Measurements from ENCODE around the gene MRPL51. TPM values are rescaled to one million over a fixed set of nuclear protein-coding genes. Genes with fewer than 3 reads are reported as not detected.

Gene MRPL51
- total RNA-seq, 2 experiments from 2014 or later: 152 to 338 TPM

- Histone ChIP-seq H3K9me2 (ENCODE audit: insufficient read depth, low read length) (no peaks in the 10 kb centered on the region), H4K20me1 (ENCODE audit: insufficient read depth, low read length) (no peaks in the 10 kb centered on the region), H3K9me3 (ENCODE audit: low read length) (no peaks in the 10 kb centered on the region), H3K4me2 (ENCODE audit: low read length) (no peak overlapping the region), H3K79me2 (ENCODE audit: insufficient read depth, low read depth, low read length) (peaks cover 17% of the 10 kb centered on the region; the same call in 1 of the 2 replicates), H3K27ac (ENCODE audit: low read depth, low read length, poor library complexity, severe bottlenecking) (no peak overlapping the region), H3K4me1 (ENCODE audit: insufficient read depth, low read length, poor library complexity, severe bottlenecking) (peaks cover 14% of the 10 kb centered on the region), H3K4me3 (ENCODE audit: low read depth, low read length, poor library complexity, severe bottlenecking) (no peak overlapping the region), H3K36me3 (ENCODE audit: insufficient read depth, low read length) (peaks cover 89% of the 10 kb centered on the region), H2AFZ (ENCODE audit: low read length) (no peak overlapping the region)
- TF ChIP-seq EZH2phosphoT487 (IDR thresholded peaks at IDR 0.05; ENCODE audit: borderline replicate concordance, low read depth, low read length): no peak
- TF ChIP-seq CTCF (conservative IDR thresholded peaks at IDR 0.05; ENCODE audit: low read length): no peak
- DNase-seq (ENCODE audit: low spot score): no peak
- POLR2A ChIA-PET: interaction anchor here (1.2 kb wide), 1 partner anchor 21 kb away, joined by 3 read pairs; no protein-coding TSS in a partner anchor
- no TSS peak for BruUV-seq (replicated peaks)
- CTCF ChIA-PET (ENCODE audit: unreplicated experiment): interaction anchor here (1.8 kb wide), 1 partner anchor 10 kb away, joined by 4 read pairs; no protein-coding TSS in a partner anchor
- intact Hi-C loops (cut with micrococcal nuclease; ENCODE audit: unreplicated experiment): no loop called here
These were observed 35.6 kb upstream of the MRPL51 start for GRCh38 chr12:6528539-6529235.

GRCh38 chr12:6527711-6528110 is 34.6 kb upstream of the MRPL51 start:
- DNase-seq (ENCODE audit: low spot score): no peak
- H2AFZ ChIP-seq (ENCODE audit: low read length): no peak overlapping the region
- intact Hi-C loops (cut with micrococcal nuclease; ENCODE audit: unreplicated experiment): no loop called here
- no TSS peak for BruUV-seq (replicated peaks)
- H3K4me1 ChIP-seq (ENCODE audit: insufficient read depth, low read length, poor library complexity, severe bottlenecking): peaks cover 11% of the 10 kb centered on the region
- H3K27ac ChIP-seq (ENCODE audit: low read depth, low read length, poor library complexity, severe bottlenecking): no peak overlapping the region
- H3K79me2 ChIP-seq (ENCODE audit: insufficient read depth, low read depth, low read length): peaks cover 10% of the 10 kb centered on the region; the same call in 1 of the 2 replicates
- H3K9me2 ChIP-seq (ENCODE audit: insufficient read depth, low read length): no peaks in the 10 kb centered on the region
- no peak overlapping the region for H3K4me3 ChIP-seq (ENCODE audit: low read depth, low read length, poor library complexity, severe bottlenecking)
- H3K36me3 ChIP-seq (ENCODE audit: insufficient read depth, low read length): peaks cover 99% of the 10 kb centered on the region
- ChIA-PET CTCF (ENCODE audit: unreplicated experiment) (no interaction called here), POLR2A (interaction anchor here (0.5 kb wide), 1 partner anchor 57 kb away, joined by 3 read pairs; the partner anchor contains the start of gene VAMP1)
- H3K9me3 ChIP-seq (ENCODE audit: low read length): no peaks in the 10 kb centered on the region
- no peak overlapping the region for H3K4me2 ChIP-seq (ENCODE audit: low read length)
- TF ChIP-seq CTCF (conservative IDR thresholded peaks at IDR 0.05; ENCODE audit: low read length) (no peak), EZH2phosphoT487 (IDR thresholded peaks at IDR 0.05; ENCODE audit: borderline replicate concordance, low read depth, low read length) (no peak)
- no peaks in the 10 kb centered on the region for H4K20me1 ChIP-seq (ENCODE audit: insufficient read depth, low read length)

Data from OCI-LY7 (cell line).